Caco-2 (cell line): ENCODE results near the gene TMEM156. TPM values are rescaled to one million over a fixed set of nuclear protein-coding genes. Genes with fewer than 3 reads are reported as not detected.

Experiments
- BruUV-seq: library from RNA; stranded (reverse); fragments of 400-500 nt; replicated peaks from 2 replicates; lab custom pipeline; 2021; lab: Mats Ljungman, UMichigan
- CTCF ChIA-PET: fragments of 300-600 bp; sonication (Branson Sonifier 250); formaldehyde crosslinking; loops from one replicate; lab custom pipeline; 2022; ENCODE audit warnings: antibody characterized with exemption; lab: Charles Lee
- POLR2A ChIA-PET: fragments of 300-600 bp; sonication (Branson Sonifier 250); formaldehyde crosslinking; loops from one replicate; lab custom pipeline; 2022; ENCODE audit warnings: antibody characterized with exemption; lab: Charles Lee
- DNase-seq, 2 experiments: peaks; one replicate each; pipeline versions ENCODE4 v3.0.0 to v3.0.0-alpha.2; 2020 to 2022
- H3K27me3 ChIP-seq: replicated peaks from 2 replicates; pipeline ENCODE4 v1.6.0; 2011; ENCODE audit warnings: low read length; ENCODE audit not compliant: control insufficient read depth, insufficient read depth
- H3K36me3 ChIP-seq: 2 replicates; pipeline ENCODE4 v1.5.1; 2011; ENCODE audit warnings: low read length; ENCODE audit not compliant: control insufficient read depth, insufficient read depth
- H3K4me1 ChIP-seq: fragments of 250-450 bp; sonication (Bioruptor Pico); 2 replicates; pipeline ENCODE4 v1.5.1; 2020; ENCODE audit warnings: mild to moderate bottlenecking
- H3K4me3 ChIP-seq: 2 replicates; pipeline ENCODE4 v1.5.1; 2011; ENCODE audit warnings: low read depth, mild to moderate bottlenecking, control low read depth, low read length
- H3K9me3 ChIP-seq: fragments of 250-450 bp; sonication (Bioruptor Pico); 2 replicates; pipeline ENCODE4 v1.5.1; 2020; ENCODE audit warnings: mild to moderate bottlenecking, moderate library complexity
- H3K27ac Mint-ChIP-seq: one replicate; pipeline ENCODE4 v1.8.0; 2022; ENCODE audit warnings: mixed read lengths; ENCODE audit not compliant: unreplicated experiment
- H3K27me3 Mint-ChIP-seq: one replicate; pipeline ENCODE4 v1.8.0; 2022; ENCODE audit warnings: mixed read lengths; ENCODE audit not compliant: insufficient read depth, unreplicated experiment
- H3K36me3 Mint-ChIP-seq: one replicate; pipeline ENCODE4 v1.8.0; 2022; ENCODE audit warnings: mild to moderate bottlenecking, mixed read lengths; ENCODE audit not compliant: insufficient read depth, unreplicated experiment
- H3K4me1 Mint-ChIP-seq: one replicate; pipeline ENCODE4 v1.8.0; 2022; ENCODE audit warnings: low read depth, mixed read lengths; ENCODE audit not compliant: unreplicated experiment
- H3K4me3 Mint-ChIP-seq: one replicate; pipeline ENCODE4 v1.8.0; 2022; ENCODE audit warnings: mild to moderate bottlenecking, moderate library complexity, mixed read lengths; ENCODE audit not compliant: unreplicated experiment
- H3K9me3 Mint-ChIP-seq: one replicate; pipeline ENCODE4 v1.8.0; 2022; ENCODE audit warnings: mixed read lengths; ENCODE audit not compliant: unreplicated experiment
- CTCF ChIP-seq, 2 experiments: fragments of 200-600 bp in 1 of 2; IDR thresholded peaks; 1 replicate in 1 of 2; 2 replicates in 1 of 2; pipeline versions ENCODE4 v1.5.1 to v1.8.0; 2011 to 2022; ENCODE audit warnings: antibody characterized with exemption in 1 of 2, control low read depth in 1 of 2, inconsistent platforms in 1 of 2, low read depth in 1 of 2, low read length in 1 of 2, mild to moderate bottlenecking in 1 of 2, moderate library complexity in 1 of 2; ENCODE audit not compliant: insufficient read depth in 1 of 2, severe bottlenecking in 1 of 2, unreplicated experiment in 1 of 2
- intact Hi-C: fragments of 100-400 bp; cut with micrococcal nuclease; formaldehyde crosslinking; loops from one replicate; pipeline ENCODE4 v1.10.0; 2022; ENCODE audit not compliant: unreplicated experiment
- total RNA-seq: library from RNA; stranded (reverse); gene quantifications from 2 replicates; pipeline ENCODE4 v1.2.3, GENCODE V29; 2022

The TMEM156 gene
- total RNA-seq, 1 experiment from 2014 or later = not detected

DNA sequence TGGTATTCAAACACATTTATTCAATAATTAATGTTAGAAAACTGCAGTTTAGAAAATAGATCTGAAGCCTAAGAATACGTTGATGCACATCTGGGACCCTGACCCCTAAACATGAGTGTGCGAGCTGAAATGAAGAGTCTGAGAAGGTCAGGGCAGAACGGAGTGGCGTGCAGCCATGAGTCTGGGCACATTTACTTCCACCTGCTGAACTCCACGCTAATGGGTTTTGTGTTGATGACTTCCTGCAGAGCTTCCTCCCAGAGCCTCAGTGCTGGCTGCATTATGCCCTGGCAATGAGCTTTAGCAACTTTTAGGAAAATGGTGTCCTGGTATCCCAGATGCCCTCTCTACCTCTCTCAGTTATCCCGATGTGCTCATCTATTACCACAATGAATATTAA lies 111.5 kb downstream of the TMEM156 start:
- Histone ChIP-seq H3K4me3 (no peak overlapping the region), H3K9me3 (no peaks in the 10 kb centered on the region), H3K36me3 (no peaks in the 10 kb centered on the region), H3K27me3 (no peaks in the 10 kb centered on the region), H3K4me1 (no peaks in the 10 kb centered on the region)
- Mint-ChIP-seq H3K4me3 (no peak overlapping the region), H3K36me3 (no peaks in the 10 kb centered on the region), H3K27ac (no peak overlapping the region), H3K4me1 (no peaks in the 10 kb centered on the region), H3K9me3 (no peaks in the 10 kb centered on the region), H3K27me3 (no peaks in the 10 kb centered on the region)
- no TSS peak for BruUV-seq
- intact Hi-C loops = no loop called here
- no peak for DNase-seq
- POLR2A ChIA-PET = no interaction called here
- TF ChIP-seq CTCF (IDR thresholded peaks at IDR 0.05; ENCODE audit: insufficient read depth in 1 of 2, low read depth in 1 of 2, low read length in 1 of 2, severe bottlenecking in 1 of 2, unreplicated experiment in 1 of 2) = no peak
- CTCF ChIA-PET = no interaction called here

DNA sequence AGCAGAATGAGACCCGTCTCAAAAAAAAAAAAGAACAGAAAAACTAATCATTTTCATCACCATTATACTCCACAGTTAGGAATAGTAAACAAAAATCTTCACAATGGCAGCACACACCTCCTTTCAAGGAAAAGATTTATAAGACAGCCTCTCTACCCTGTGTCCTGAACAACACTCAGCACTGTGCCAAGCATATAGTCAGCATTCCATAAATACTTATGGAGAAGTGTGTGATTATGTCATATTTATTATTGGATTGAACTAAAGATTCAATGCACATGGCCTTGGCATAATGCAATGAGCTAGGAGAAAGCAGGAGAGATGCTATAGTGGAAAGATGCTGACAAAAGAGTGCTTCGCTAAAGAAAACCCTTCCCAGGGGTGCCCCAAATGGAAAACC lies 112.0 kb downstream of the TMEM156 start:
- Histone ChIP-seq H3K27me3 (no peaks in the 10 kb centered on the region), H3K36me3 (no peaks in the 10 kb centered on the region), H3K4me1 (no peaks in the 10 kb centered on the region), H3K4me3 (no peak overlapping the region), H3K9me3 (no peaks in the 10 kb centered on the region)
- TF ChIP-seq CTCF (IDR thresholded peaks at IDR 0.05; ENCODE audit: insufficient read depth in 1 of 2, low read depth in 1 of 2, low read length in 1 of 2, severe bottlenecking in 1 of 2, unreplicated experiment in 1 of 2) = no peak
- no peak for DNase-seq
- no peaks in the 10 kb centered on the region for H3K27me3 Mint-ChIP-seq
- H3K4me1 Mint-ChIP-seq = no peaks in the 10 kb centered on the region
- ChIA-PET CTCF (no interaction called here), POLR2A (no interaction called here)
- H3K36me3 Mint-ChIP-seq = no peaks in the 10 kb centered on the region
- H3K9me3 Mint-ChIP-seq = no peaks in the 10 kb centered on the region
- H3K4me3 Mint-ChIP-seq = no peak overlapping the region
- BruUV-seq = no TSS peak
- intact Hi-C loops = no loop called here
- H3K27ac Mint-ChIP-seq = no peak overlapping the region

DNA sequence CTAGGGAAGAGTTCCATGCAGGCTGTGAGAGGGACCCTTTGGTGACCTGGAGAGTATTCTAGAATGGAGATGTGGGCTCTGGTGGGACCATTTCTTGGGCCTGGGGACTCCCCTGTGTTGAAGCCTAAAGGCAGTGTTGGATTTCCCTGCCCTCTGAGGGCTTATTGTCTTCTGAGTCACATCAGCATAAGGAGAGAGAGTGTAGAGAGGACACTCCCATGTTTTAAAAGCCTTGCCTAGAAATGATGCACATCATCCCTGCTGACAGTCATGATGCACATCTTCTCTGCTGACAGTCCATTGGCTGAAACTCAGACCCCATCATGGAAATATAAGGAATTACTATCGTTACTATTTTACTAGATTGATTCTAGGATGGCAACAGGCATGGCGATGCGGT lies 112.7 kb downstream of the TMEM156 start:
- CTCF ChIA-PET = no interaction called here
- Mint-ChIP-seq H3K4me3 (no peak overlapping the region), H3K27ac (no peak overlapping the region), H3K4me1 (no peaks in the 10 kb centered on the region), H3K36me3 (no peaks in the 10 kb centered on the region), H3K27me3 (no peaks in the 10 kb centered on the region), H3K9me3 (no peaks in the 10 kb centered on the region)
- no TSS peak for BruUV-seq
- Histone ChIP-seq H3K27me3 (no peaks in the 10 kb centered on the region), H3K36me3 (no peaks in the 10 kb centered on the region), H3K4me1 (no peaks in the 10 kb centered on the region), H3K9me3 (no peaks in the 10 kb centered on the region), H3K4me3 (no peak overlapping the region)
- no peak for DNase-seq
- POLR2A ChIA-PET = no interaction called here
- intact Hi-C loops = no loop called here
- no peak for TF ChIP-seq CTCF (IDR thresholded peaks at IDR 0.05; ENCODE audit: insufficient read depth in 1 of 2, low read depth in 1 of 2, low read length in 1 of 2, severe bottlenecking in 1 of 2, unreplicated experiment in 1 of 2)
